Neuron (in vitro differentiated cells): ENCODE measurements around the gene CDH22.

Experiments
- H2AFZ ChIP-seq: one replicate; pipeline ENCODE4 v1.6.1; 2013; ENCODE audit warnings: low read depth, mild to moderate bottlenecking, inconsistent platforms, low read length, moderate library complexity
- H3K27me3 ChIP-seq: one replicate; pipeline ENCODE4 v1.6.1; 2013; ENCODE audit warnings: low read length; ENCODE audit not compliant: insufficient read depth
- H3K36me3 ChIP-seq: one replicate; pipeline ENCODE4 v1.6.1; 2013; ENCODE audit warnings: low read length; ENCODE audit not compliant: insufficient read depth
- H3K4me1 ChIP-seq: one replicate; pipeline ENCODE4 v1.6.1; 2013; ENCODE audit warnings: low read length; ENCODE audit not compliant: insufficient read depth
- H3K4me3 ChIP-seq: 2 replicates; pipeline ENCODE4 v1.5.1; 2013; ENCODE audit warnings: mild to moderate bottlenecking, low read length, moderate library complexity
- H3K9me3 ChIP-seq: one replicate; pipeline ENCODE4 v1.6.1; 2013; ENCODE audit warnings: low read length

CDH22 gene

GRCh38 chr20:46168438-46168837 lies 139.9 kb downstream of the CDH22 start:
- H3K27me3 ChIP-seq = peaks cover 10% of the 10 kb centered on the region
- H3K9me3 ChIP-seq = no peaks in the 10 kb centered on the region
- H3K36me3 ChIP-seq = no peaks in the 10 kb centered on the region
- H2AFZ ChIP-seq = no peak overlapping the region
- H3K4me3 ChIP-seq = no peak overlapping the region
- H3K4me1 ChIP-seq = no peaks in the 10 kb centered on the region

- Histone ChIP-seq H3K4me3 (no peak overlapping the region), H3K4me1 (no peaks in the 10 kb centered on the region)
Observed at GRCh38 chr20:46167080-46167479, 141.2 kb downstream of the CDH22 start.

GRCh38 chr20:46164254-46164653 lies 144.0 kb downstream of the CDH22 start:
- Histone ChIP-seq H3K4me3 (no peak overlapping the region), H3K27me3 (peaks cover 19% of the 10 kb centered on the region), H3K4me1 (no peaks in the 10 kb centered on the region), H3K36me3 (no peaks in the 10 kb centered on the region), H3K9me3 (no peaks in the 10 kb centered on the region), H2AFZ (no peak overlapping the region)

More at GRCh38 chr20:46167080-46167479, 141.2 kb downstream of the CDH22 start:
- Histone ChIP-seq H3K27me3 (peaks cover 6% of the 10 kb centered on the region), H3K9me3 (no peaks in the 10 kb centered on the region), H2AFZ (no peak overlapping the region), H3K36me3 (no peaks in the 10 kb centered on the region)

- Histone ChIP-seq H3K36me3 (no peaks in the 10 kb centered on the region), H3K4me1 (no peaks in the 10 kb centered on the region), H3K27me3 (peaks cover 28% of the 10 kb centered on the region), H3K9me3 (no peaks in the 10 kb centered on the region), H2AFZ (no peak overlapping the region), H3K4me3 (no peak overlapping the region)
Observed at GRCh38 chr20:46161921-46162320, 146.4 kb downstream of the CDH22 start.

GRCh38 chr20:46160661-46161060 lies 147.6 kb downstream of the CDH22 start:
- H3K36me3 ChIP-seq = no peaks in the 10 kb centered on the region
- no peaks in the 10 kb centered on the region for H3K9me3 ChIP-seq
- no peak overlapping the region for H3K4me3 ChIP-seq
- H3K27me3 ChIP-seq = peaks cover 28% of the 10 kb centered on the region
- H2AFZ ChIP-seq = no peak overlapping the region
- H3K4me1 ChIP-seq = no peaks in the 10 kb centered on the region

- Histone ChIP-seq H3K36me3 (no peaks in the 10 kb centered on the region), H3K4me1 (no peaks in the 10 kb centered on the region), H3K9me3 (no peaks in the 10 kb centered on the region), H3K4me3 (no peak overlapping the region), H3K27me3 (peaks cover 30% of the 10 kb centered on the region), H2AFZ (no peak overlapping the region)
Observed at GRCh38 chr20:46159101-46159897, 149.0 kb downstream of the CDH22 start.

GRCh38 chr20:46158476-46158987 lies 149.8 kb downstream of the CDH22 start:
- Histone ChIP-seq H3K27me3 (peaks cover 30% of the 10 kb centered on the region), H3K36me3 (no peaks in the 10 kb centered on the region), H3K4me1 (no peaks in the 10 kb centered on the region), H3K9me3 (no peaks in the 10 kb centered on the region), H3K4me3 (no peak overlapping the region), H2AFZ (no peak overlapping the region)

GRCh38 chr20:46157625-46158024 lies 150.7 kb downstream of the CDH22 start:
- Histone ChIP-seq H3K9me3 (no peaks in the 10 kb centered on the region), H3K4me1 (no peaks in the 10 kb centered on the region), H3K27me3 (peaks cover 30% of the 10 kb centered on the region), H3K36me3 (no peaks in the 10 kb centered on the region), H3K4me3 (no peak overlapping the region), H2AFZ (no peak overlapping the region)

GRCh38 chr20:46157076-46157592 lies 151.2 kb downstream of the CDH22 start:
- H3K4me3 ChIP-seq = no peak overlapping the region
- peaks cover 30% of the 10 kb centered on the region for H3K27me3 ChIP-seq
- H3K36me3 ChIP-seq = no peaks in the 10 kb centered on the region
- no peak overlapping the region for H2AFZ ChIP-seq
- H3K9me3 ChIP-seq = no peaks in the 10 kb centered on the region
- H3K4me1 ChIP-seq = no peaks in the 10 kb centered on the region

GRCh38 chr20:46156065-46156464 lies 152.2 kb downstream of the CDH22 start:
- Histone ChIP-seq H3K4me1 (no peaks in the 10 kb centered on the region), H3K36me3 (no peaks in the 10 kb centered on the region), H3K9me3 (no peaks in the 10 kb centered on the region), H3K4me3 (no peak overlapping the region), H3K27me3 (peaks cover 29% of the 10 kb centered on the region), H2AFZ (no peak overlapping the region)

GRCh38 chr20:46154796-46155195 lies 153.5 kb downstream of the CDH22 start:
- H3K4me3 ChIP-seq = no peak overlapping the region
- H2AFZ ChIP-seq = no peak overlapping the region
- H3K9me3 ChIP-seq = no peaks in the 10 kb centered on the region
- no peaks in the 10 kb centered on the region for H3K36me3 ChIP-seq
- no peaks in the 10 kb centered on the region for H3K4me1 ChIP-seq
- H3K27me3 ChIP-seq = peaks cover 22% of the 10 kb centered on the region

- Histone ChIP-seq H3K27me3 (peaks cover 21% of the 10 kb centered on the region), H3K36me3 (no peaks in the 10 kb centered on the region), H3K9me3 (no peaks in the 10 kb centered on the region), H3K4me1 (no peaks in the 10 kb centered on the region), H2AFZ (no peak overlapping the region), H3K4me3 (no peak overlapping the region)
Observed at GRCh38 chr20:46154305-46154704, 154.0 kb downstream of the CDH22 start.

- H3K4me3 ChIP-seq = no peak overlapping the region
- H3K9me3 ChIP-seq = no peaks in the 10 kb centered on the region
- H2AFZ ChIP-seq = no peak overlapping the region
- no peaks in the 10 kb centered on the region for H3K36me3 ChIP-seq
- H3K4me1 ChIP-seq = no peaks in the 10 kb centered on the region
- peaks cover 19% of the 10 kb centered on the region for H3K27me3 ChIP-seq
Observed at GRCh38 chr20:46152824-46153586, 155.3 kb downstream of the CDH22 start.
